HK-2 (cell line): ENCODE data around the gene TERB1.

Source experiments
- DNase-seq: peaks from one replicate; pipeline ENCODE4 v3.0.0-alpha.2; 2018; ENCODE audit not compliant: unreplicated experiment

The TERB1 gene, protein sequence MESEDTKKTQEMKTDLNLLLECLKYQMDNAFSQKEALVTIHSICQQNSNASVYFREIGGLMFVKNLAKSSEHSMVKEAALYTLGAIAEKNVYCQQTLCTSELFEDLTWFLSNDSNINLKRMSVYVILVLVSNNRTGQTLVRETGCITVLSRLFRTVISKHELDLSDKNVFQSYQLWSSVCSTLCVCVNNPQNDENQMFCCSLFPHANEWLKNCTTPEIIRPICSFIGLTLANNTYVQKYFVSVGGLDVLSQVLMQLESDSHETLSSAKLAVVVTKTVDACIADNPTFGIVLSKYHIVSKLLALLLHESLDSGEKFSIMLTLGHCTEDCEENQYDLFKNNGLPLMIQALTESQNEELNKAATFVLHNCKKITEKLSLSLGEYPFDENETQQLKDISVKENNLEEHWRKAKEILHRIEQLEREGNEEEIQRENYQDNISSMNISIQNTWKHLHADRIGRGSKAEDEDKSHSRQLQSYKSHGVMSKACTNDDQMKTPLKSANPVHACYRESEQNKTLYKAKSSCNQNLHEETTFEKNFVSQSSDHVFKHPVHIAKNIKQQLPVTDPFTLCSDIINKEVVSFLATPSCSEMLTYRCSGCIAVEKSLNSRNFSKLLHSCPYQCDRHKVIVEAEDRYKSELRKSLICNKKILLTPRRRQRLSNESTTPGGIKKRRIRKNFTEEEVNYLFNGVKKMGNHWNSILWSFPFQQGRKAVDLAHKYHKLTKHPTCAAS

DNA sequence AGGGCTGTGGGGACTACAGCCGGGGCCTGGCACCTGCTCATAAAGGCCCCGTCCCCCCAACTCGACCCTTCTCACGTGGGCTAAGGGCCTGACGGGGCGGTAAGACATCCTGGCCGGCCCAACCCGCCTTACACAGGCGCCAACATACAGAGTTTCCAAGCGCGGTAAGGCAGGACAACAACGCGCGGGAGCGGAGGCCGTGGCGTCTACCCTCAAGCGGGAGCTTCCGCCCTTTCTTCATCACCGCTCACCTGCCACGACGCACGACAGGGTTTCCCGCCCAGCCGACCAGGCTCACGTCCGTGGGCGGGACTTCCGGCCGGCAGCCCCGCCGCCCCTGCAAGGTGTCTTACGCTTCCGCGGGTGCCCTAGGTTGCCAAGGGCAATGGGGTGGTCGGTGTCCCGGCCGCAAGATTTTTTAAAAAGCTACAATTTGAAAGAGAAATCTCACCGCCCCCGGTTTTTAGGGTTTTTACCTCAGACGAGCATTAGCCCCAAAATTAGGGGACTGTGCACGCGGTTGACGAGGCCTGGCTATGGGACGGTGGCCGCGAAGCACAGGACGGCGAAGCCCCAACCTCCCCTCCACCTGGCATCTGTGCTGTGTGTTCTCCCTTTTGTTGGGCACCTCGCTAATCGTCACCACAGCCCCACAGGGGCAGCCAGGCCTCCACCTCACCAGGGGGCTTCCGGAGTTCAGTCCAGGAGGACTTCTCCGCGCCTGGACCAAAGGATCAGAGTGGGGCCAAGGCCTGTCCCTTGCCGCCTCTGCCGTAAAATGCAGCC, at the start of gene TERB1:
TERB1 (minus strand) TSS at position 265 of the 786 bp plus-strand sequence. CDS start 4,786 bp downstream, outside the sequence.
- DNase-seq, result no peak

DNA sequence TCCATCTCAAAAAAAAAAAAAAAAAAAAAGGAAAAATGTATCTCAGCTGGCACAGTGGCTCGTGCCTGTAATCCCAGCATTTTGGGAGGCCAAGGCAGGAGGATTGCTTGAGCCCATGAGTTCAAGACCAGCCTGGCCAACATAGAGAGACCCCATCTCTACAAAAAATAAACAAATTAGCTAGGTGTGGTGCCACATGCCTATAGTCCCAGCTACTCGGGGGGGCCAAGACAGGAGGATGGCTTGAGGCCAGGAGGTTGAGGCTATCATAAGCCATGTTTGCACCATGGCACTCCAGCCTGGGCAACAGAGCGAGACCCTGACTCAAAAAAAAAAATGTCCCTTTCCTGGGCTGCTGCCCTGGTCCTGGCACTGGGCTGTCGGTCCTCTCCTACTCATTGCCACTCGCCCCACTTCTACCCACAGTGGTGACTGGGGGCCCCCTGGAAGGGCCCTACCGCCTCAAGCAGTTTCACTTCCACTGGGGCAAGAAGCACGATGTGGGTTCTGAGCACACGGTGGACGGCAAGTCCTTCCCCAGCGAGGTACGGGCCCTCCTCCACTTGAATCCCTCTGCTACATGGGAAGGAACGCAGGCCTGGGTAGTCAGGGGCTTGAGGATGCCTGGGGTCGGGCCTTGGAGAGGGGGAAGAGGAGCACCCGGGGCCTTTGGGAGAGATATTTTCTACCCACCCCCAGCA, 48.9 kb upstream of the TERB1 start:
- DNase-seq, result no peak

DNA sequence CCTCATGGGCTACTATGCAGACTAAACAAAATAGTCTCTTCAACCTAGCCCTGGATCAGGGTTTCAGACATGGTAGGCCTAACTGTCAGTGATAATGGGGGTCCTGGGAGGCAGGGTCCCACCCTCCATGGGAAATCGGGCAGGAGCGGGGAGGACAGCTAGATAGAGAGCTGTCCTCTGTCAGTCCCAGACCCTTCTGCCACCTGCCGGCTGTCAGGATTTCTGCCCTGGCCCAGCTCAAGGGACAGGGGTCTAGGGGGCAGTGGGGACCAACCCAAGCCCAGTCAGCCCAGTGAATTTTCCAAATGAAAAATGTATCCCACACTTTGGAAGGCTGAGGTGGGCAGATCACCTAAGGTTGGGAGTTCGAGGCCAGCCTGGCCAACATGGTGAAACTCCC, 48.2 kb upstream of the TERB1 start:
- DNase-seq, result no peak

GRCh38 chr16:66849021-66849420, 47.6 kb upstream of the TERB1 start:
- no peak for DNase-seq

GRCh38 chr16:66848172-66848571, 46.8 kb upstream of the TERB1 start:
- no peak for DNase-seq

DNA sequence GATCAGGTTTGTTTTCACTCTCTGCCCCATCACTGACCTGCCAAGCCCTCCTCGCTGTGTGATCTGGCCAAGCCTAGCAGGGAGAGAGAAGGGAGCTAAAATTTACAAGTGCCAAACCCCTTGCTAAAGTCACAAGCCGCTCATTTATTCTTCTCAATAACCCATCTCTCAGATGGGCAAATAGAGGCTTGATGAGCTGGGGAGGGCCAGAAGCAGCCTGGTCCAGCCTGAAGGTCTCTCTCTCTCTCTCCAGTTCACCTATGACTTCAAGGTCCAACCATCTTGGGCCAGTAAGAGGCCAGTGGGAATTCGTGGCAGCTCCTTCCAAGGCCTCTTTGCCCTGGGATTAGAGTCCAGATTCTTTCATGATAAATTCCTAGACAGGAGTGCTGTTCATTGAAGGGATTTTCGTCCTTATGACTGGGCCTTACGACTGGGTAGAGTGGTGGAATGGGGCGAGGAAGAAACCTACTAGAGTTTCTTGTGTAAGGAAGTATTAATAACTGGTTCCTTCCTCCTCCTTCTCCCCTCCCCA, 46.2 kb upstream of the TERB1 start:
- DNase-seq, result no peak

DNA sequence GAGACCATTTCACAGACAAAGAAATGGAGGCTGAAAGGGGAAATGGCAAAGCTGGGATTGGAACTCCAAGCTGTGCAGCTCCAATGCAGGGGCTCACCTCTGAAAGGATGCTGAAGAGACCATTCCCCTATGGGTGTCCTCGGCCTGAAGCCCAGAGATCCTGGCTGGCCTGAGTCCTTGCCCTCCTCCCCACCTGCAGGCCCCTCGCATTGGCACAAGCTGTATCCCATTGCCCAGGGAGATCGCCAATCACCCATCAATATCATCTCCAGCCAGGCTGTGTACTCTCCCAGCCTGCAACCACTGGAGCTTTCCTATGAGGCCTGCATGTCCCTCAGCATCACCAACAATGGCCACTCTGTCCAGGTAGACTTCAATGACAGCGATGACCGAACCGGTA, 45.4 kb upstream of the TERB1 start:
- DNase-seq, result no peak

GRCh38 chr16:66846266-66846665, 44.9 kb upstream of the TERB1 start:
- DNase-seq, result no peak

- no peak for DNase-seq
These were observed 44.4 kb upstream of the TERB1 start for GRCh38 chr16:66845791-66846221.

DNA sequence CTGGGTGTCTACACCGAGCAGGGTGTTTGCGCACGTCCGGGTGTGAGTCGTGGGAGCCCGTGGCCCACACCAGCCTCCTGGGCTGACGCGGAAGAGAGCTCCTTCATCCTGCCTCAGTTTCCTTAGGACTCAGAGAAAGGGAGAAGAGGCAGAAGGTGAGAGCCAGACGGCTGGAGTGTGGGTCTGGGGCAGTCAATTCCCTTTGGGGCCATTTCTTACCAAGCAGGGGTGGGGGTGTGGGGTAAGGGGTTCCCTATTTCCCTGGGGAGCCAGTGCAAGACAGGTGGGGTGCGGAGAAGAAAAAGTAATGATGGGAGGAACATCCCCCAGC, 43.7 kb upstream of the TERB1 start:
- no peak for DNase-seq

GRCh38 chr16:66844342-66845079, 43.1 kb upstream of the TERB1 start, which contains the start of gene CA7:
Gene CA7, plus strand, starts transcription at chr16:66844414. Its CDS starts 74 bp downstream, at chr16:66844488.
- no peak for DNase-seq

- no peak for DNase-seq
These were observed 42.6 kb upstream of the TERB1 start for GRCh38 chr16:66844009-66844341.

GRCh38 chr16:66843191-66843590, 41.8 kb upstream of the TERB1 start:
- DNase-seq, result no peak

- no peak for DNase-seq
These were observed 41.4 kb upstream of the TERB1 start for GRCh38 chr16:66842765-66843164.

- no peak for DNase-seq
These were observed 40.0 kb upstream of the TERB1 start for GRCh38 chr16:66841366-66841765.

- DNase-seq, result no peak
These were observed 39.5 kb upstream of the TERB1 start for GRCh38 chr16:66840883-66841282.

DNA sequence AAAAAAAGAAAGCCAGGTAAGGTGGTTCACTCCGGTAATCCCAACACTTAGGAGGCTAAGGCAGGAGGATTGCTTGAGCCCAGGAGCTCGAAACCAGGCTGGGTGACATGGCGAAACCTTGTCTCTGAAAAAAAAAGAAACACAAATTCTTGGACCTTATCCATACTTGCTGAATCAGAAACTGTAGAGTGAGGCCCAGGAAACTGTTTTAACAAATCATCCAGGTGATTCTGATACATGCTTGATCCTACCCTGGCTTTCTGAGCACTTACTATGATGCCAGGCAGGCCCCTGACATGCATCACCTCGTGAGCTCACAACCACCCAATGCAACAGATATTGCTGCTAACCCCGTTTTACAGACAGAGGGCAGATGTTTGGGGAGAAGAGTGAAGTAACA, 33.4 kb upstream of the TERB1 start:
- DNase-seq, result no peak

- DNase-seq, result no peak
These were observed 31.4 kb upstream of the TERB1 start for GRCh38 chr16:66832661-66833305.

DNA sequence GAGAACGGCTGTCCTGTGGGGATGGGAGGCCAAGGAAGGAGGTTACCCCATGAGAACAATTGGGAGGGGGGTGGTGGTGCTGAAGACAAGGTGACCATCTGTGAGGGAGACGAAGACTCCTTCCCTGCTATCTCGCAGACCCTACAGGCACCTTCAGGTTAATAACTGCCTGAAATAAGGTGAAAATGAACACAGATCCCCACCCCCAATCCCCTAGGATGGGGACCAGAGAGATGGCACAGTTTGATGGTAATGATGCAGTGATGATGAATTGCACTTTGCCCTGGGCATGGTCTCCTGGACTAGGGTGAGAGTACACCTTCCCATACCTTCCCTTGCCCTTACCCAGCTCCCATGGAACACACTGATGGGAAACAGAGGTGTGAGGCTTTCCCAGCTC, 30.8 kb upstream of the TERB1 start:
- DNase-seq, result no peak
